CD4-positive, alpha-beta T cell treated with Interleukin-15 for 1 hour (primary cell): Measurements from ENCODE around the gene HOXD1.

Experiments used
- DNase-seq: peaks from one replicate; pipeline ENCODE4 v3.0.0-alpha.2; 2020

The HOXD1 gene

DNA sequence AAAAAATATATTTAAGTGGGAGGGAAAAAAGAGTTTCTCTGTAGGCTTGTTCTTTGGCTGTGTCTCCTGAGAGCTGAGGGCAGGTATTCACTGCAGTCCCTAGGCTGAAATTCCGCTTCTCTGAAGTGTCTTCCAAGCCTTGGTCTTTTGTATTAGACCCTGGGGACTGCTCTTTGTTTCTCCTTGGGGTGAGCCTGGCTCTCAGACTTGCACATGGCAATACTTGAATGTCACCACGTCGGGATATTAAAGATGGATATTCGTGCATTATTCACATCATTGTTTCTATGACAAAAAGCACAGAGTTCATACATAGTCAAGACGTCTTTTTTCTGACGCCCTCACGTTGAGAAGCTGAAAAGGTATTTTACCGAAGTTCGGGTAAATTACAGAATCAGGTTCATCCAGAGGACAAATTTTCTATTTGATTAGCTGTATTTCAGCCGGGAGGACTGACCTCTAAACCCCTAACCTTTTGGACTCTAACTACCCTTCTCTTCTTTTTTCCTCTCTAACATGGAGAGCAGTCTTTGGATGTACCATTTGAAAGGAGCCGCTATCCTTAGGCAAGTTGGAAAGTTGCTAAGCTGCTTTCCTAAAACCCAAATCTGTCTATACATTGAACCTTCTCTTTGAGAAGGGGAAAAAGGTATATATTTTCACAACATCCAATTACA lies 33.8 kb upstream of the HOXD1 start:
- no peak for DNase-seq

- DNase-seq, result no peak
These were observed 33.0 kb upstream of the HOXD1 start for GRCh38 chr2:176155356-176156044.

DNA sequence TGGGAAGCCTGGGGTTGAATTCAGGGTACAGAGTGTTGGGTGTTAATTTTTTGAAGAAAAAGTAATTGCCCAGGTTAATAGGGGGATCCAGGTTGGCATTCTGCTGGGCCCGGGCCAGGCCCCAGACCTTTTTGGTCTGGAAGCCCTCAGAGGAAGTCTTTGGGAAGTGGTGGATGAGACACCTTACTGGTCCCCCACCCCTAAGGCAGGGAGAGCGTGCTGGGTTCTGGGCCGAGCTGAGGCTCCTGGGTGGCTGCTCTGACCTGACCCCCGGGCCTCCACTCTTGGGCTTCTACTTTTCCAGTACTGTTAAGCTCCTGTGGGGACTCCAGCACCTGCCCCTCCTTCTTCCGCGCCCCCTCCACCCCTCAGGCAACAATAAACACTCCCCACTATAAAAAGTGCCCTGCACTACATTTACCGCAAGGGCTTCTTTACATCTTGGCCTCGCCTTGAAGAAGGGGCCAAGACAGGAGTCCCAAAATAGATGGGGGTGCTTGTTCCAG lies 32.1 kb upstream of the HOXD1 start:
- no peak for DNase-seq

- no peak for DNase-seq
These were observed 31.5 kb upstream of the HOXD1 start, which contains the start of gene HOXD3 for GRCh38 chr2:176156807-176157498. HOXD3 (plus strand) TSS chr2:176157307; CDS start chr2:176169115, 11,808 bp downstream.

DNA sequence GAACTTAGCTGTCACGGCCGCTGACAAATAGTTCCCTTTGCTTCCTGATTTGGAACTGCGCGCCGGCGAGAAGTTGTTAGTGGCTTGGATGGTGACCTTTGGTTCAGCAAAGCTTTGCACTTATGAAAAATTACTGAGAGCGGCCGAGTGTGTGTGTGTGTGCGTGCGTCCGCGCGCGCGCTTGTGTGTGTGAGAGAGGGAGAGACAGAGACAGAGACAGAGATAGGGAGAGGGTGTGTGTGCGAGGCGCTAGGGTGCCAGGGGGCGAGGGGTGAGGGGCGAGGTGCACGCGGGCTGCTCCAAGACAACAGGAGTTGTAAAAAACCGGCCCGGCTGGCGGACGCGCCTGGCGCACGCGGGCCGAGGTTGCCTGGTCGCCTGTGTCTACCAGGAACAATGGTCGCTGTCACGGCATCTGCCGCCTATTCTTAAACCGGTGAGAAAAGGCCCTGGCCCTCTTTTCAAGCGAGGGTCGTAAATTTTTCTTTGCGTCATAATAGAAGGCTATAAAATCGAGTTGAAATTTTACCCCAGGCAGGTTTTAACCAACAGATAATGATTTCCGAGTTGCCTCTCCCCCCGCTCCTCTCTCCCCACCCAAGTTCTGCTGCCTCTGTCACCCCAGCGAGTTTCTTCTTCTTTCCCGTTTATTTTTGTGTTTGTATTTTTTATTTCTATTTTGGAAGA lies 30.8 kb upstream of the HOXD1 start:
- no peak for DNase-seq

DNA sequence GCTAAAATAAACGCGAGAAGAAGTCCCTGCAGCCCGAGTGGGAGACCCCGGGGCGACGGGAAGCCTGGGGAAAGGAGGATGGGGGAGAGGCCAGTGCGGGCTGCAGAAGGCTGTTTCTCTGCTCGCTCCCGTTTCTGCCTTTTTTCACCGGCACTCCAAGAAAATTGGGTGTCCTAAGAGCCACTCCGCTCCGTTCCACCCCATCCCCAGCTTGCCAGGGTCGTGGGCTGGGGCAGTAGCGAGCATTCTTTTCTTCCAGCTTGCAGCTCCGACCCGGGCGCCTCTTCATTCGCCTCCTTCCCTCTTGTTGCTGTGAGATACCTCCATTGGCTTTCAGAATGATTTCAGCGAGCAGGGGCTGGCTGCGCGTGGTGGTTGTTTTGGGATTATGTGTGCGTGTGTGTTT lies 30.3 kb upstream of the HOXD1 start:
- DNase-seq, result no peak

GRCh38 chr2:176158855-176159662 lies 29.4 kb upstream of the HOXD1 start:
- no peak for DNase-seq

- DNase-seq, result no peak
These were observed 28.7 kb upstream of the HOXD1 start for GRCh38 chr2:176159663-176160250.

DNA sequence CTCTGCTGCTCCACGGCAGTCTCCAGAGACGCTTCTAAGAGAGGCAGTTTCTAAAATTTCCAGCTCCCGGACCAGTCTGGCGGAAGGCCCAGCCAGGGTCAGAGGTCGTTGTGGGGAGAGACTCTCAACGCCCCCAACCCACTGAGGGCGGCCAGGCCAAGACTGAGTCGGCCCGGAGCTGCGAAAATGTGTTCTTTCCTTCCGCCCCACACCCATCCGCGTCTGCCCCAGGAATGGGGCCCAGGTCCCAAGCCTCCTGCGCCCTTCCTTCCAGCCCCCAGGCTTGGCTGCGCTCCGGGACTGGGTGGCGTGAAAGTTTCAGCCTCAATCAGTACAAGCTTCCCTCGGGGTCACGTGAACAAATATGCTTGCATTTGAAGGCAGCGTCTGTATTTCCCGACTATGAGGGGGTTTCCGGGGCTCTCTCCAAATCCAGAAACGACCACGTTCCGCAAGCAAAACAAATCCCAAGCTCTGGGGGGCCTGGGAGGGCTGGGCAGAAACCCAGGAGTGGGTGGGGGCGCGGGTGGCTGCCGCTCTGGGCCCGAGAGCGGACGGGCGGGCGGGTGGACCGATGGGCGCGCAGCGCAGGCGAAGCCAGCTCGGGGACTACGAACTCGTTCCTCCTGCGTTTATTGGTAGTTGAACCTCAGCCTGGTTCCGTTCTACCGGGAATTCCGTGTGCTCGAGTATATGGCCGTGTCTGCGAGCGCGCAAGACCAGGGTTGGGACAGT lies 28.1 kb upstream of the HOXD1 start:
- no peak for DNase-seq

DNA sequence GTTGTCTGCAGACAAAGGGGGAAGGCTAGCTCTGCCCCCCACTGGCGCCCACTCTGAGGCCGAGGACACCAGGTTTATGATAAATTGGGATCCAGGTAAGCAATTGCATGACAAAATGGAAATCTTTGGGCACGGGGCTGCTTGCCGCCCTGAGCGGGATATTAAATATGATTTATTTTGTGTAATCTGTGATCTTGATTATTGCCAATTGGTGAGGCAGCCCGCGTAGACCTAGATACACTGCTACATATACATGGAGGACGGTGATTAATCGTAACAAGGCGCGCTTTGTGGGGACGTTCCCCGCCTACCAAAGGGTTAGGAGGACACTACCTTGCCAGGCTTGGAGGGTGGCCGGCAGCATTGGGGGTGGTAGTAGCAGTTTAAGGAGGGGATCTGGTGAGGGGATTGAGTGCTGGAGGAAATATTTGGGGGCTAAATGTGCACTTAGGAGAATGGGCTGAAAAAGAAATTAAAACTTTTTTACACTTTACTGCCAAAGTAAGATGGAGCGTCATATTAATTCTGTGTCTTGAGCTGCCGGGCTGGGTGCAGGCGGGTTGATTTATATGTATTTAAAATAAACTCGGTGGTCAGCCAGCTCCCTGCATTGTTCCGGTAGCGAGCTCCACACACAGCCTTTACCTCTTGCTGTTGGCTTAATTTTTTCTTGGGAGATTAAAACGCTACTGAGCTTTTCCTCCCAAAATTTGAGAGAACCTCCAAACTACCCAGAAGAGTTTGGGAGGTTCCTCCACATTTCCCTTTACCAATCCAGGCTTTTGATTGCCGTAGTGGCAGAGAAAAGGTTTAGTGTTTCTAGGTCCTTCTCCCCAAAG lies 27.3 kb upstream of the HOXD1 start:
- DNase-seq, result no peak

DNA sequence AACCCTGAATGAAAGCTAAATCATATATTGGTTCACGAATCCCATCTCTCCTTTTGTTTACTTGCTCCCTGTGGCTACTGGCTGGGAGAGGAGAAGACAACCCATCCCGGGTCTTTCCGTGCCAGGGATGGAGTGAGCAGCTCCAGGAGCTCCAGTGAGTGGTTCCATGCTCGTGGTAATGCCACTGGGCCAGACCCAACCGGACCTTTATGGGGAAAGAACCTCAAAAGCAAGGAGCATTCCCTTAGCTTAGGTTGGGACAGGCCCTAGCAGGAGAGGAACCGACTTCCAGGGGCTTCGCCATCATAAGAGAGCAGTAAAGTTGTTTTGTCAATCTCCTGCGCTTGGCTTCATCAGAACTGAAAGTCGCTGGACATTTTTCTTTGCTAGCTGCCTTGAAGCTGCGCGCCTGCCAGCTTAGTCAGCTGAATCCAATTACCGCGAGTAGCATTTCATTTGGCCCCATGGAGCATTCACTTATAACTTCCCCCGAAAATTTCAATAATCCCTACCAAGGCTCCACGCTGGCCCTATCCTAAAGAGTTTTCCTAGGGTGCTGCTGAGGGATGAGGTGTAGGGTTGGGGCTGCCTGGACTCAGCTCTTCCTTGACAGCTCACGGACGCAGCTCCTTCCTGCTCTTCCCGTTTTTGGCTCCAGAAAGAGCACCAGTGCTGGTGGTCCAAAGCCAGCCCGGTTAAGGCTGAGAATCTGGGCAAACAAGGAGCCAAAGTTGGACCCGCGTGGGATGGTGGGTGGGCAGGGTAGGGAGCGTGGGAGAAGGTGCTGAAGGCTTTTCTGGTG lies 26.4 kb upstream of the HOXD1 start:
- DNase-seq, result no peak

- DNase-seq, result no peak
These were observed 25.4 kb upstream of the HOXD1 start for GRCh38 chr2:176162911-176163671.

DNA sequence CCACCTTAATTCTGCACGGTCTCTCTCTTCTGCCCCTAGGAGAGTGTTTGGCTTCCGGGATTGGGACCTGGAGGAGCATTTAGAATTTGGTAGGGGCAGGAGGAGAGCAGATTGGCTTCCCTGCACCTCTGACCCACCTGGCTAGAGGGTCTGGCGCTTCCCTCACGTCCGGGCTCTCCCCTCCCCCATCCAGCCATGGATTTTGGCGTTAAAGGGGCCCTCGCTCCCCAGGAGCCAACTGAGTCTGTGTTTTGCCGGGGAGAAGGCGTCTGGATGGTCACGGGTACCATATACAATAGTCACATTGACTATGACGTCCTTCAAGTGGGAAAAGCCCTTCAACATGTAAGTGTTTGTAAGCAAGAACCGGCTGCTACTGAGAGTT lies 24.8 kb upstream of the HOXD1 start:
- DNase-seq, result no peak

GRCh38 chr2:176164201-176164600 lies 24.3 kb upstream of the HOXD1 start:
- DNase-seq, result no peak

DNA sequence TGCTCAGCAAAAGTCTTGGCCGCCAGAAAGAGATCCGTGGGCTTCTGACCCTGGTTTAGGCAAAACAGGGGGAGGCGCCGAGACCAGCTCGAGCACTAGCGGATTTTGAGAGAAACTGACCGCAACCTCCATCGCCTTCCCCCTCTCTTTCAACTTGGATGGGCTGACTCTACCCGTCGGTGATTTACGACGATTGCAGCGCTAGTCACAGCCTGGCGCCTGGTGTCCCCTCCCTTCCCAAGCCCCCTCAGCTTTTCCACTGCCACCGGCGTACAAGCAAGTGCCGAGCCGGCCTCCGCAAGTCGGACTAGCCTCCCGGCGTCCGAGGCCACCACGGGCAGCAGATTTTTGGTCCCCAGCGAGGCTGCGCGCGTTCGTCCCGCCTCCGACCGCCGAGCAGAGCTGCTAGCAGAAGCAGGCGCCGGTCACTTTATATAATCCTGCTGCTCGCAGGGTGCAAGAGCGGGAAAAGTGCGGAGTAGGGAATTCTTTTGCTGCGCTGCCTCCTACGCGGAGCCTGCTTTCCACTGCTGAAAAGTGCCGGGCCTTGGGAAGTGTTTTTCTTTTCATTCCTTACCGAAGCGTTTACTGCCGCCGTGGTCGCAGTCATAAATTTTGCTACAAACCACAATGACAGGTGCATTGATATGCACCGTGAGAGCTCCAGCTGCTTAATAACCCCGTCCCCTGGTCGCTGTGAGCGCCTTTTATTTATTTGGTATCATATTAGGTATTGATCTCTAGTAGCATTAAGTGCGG lies 23.7 kb upstream of the HOXD1 start:
- no peak for DNase-seq

- no peak for DNase-seq
These were observed 23.0 kb upstream of the HOXD1 start for GRCh38 chr2:176165370-176166050.

DNA sequence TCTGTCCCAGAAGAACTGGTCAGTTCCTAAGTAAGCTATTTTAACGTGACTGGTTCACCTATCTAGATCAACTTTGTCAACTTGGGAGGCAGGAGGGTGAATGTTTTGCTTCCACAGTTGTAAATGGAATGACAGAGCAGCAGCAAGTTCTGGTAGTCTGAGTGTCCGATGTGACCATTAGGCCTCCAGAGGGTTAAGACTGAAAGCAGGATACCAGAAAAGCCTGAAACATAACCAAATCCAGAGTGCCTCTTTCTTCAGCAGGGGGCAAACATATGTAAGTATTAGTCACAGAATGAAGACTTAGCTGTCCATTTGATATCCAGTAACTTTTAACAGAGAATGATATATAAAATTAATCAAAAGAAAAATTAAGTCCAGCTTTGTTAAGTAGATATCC lies 22.2 kb upstream of the HOXD1 start:
- no peak for DNase-seq
